HL-60 (cell line): Measurements from ENCODE around the gene ATP9B.
A peak's percentile ranks its signal among the peaks of the same experiment; 100 is the strongest.

ENCODE experiments used
- GABPA ChIP-seq: IDR thresholded peaks from 2 replicates; pipeline ENCODE4 v1.6.1; 2012; ENCODE audit warnings: low read depth
- POLR2AphosphoS5 ChIP-seq: IDR thresholded peaks from 2 replicates; pipeline ENCODE4 v1.6.1; 2012; ENCODE audit warnings: low read depth
- REST ChIP-seq: IDR thresholded peaks from 2 replicates; pipeline ENCODE4 v1.6.1; 2012; ENCODE audit warnings: low read depth; ENCODE audit not compliant: insufficient replicate concordance
- SPI1 ChIP-seq: IDR thresholded peaks from 2 replicates; pipeline ENCODE4 v1.6.1; 2012; ENCODE audit warnings: low read depth, mild to moderate bottlenecking, borderline replicate concordance
- TF ChIP-seq, protein P1 (sequence below): IDR thresholded peaks from one replicate; pipeline ENCODE4 v1.5.1; 2011; ENCODE audit warnings: low read length, control low read depth, inconsistent platforms; ENCODE audit not compliant: insufficient read depth

GRCh38 chr18:79339094-79339908, 270.1 kb downstream of the ATP9B start:
- TF ChIP-seq, protein P1, sequence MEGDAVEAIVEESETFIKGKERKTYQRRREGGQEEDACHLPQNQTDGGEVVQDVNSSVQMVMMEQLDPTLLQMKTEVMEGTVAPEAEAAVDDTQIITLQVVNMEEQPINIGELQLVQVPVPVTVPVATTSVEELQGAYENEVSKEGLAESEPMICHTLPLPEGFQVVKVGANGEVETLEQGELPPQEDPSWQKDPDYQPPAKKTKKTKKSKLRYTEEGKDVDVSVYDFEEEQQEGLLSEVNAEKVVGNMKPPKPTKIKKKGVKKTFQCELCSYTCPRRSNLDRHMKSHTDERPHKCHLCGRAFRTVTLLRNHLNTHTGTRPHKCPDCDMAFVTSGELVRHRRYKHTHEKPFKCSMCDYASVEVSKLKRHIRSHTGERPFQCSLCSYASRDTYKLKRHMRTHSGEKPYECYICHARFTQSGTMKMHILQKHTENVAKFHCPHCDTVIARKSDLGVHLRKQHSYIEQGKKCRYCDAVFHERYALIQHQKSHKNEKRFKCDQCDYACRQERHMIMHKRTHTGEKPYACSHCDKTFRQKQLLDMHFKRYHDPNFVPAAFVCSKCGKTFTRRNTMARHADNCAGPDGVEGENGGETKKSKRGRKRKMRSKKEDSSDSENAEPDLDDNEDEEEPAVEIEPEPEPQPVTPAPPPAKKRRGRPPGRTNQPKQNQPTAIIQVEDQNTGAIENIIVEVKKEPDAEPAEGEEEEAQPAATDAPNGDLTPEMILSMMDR = no peak
- TF ChIP-seq SPI1 = no peak
- no peak for TF ChIP-seq POLR2AphosphoS5
- TF ChIP-seq GABPA = peak; percentile 68
- TF ChIP-seq REST = no peak
